ENCODE measurements around the gene PDE6A. TPM values are rescaled to one million over a fixed set of nuclear protein-coding genes. Genes with fewer than 3 reads are reported as not detected.

The PDE6A gene
- total and polyA plus RNA-seq, 9 of the 15 experiments (the other 6 are each of a cell fraction or from before 2014, with no cell fraction given), result 0.01 to 0.04 (median 0.01) TPM; not detected in 6

GRCh38 chr5:149849966-149850910 lies 94.4 kb downstream of the PDE6A start:
- CTCF ChIA-PET (ENCODE audit: low intra/inter-chr PET ratio), result no interaction called here

More at GRCh38 chr5:149849966-149850910, 94.4 kb downstream of the PDE6A start:
- DNase-seq (ENCODE audit: extremely low read depth in 1 of 4, low spot score in 3 of 4), result no peak
- no peak overlapping the region for H3K27ac ChIP-seq (ENCODE audit: extremely low read depth, low read depth, low read length)
- FAIRE-seq, result no peak
- WGBS (ENCODE audit: insufficient coverage, low coverage, missing lambda C conversion rate), result 86% methylated on average over 20 of the region's 20 CpGs
- intact Hi-C loops (cut with micrococcal nuclease) (loop anchor here (5.0 kb wide), 2 partner anchors 112 to 142 kb away; partner anchors contain the start of gene SLC26A2), in situ Hi-C loops (cut with MboI) (loop anchor here (10.0 kb wide), 1 partner anchor 115 kb away; the partner anchor contains the start of gene SLC26A2)
- BruUV-seq (replicated peaks), result no TSS peak
- no peak for ATAC-seq
- no peaks in the 10 kb centered on the region for H3K79me2 ChIP-seq (ENCODE audit: control insufficient read depth, insufficient read depth, low read length)
- no peaks in the 10 kb centered on the region for H3K27me3 ChIP-seq (ENCODE audit: control insufficient read depth in 2 of 2, insufficient read depth in 2 of 2, low read length in 2 of 2)
- no peak overlapping the region for H3K4me3 ChIP-seq
- TF ChIP-seq ZNF717 (CRISPR knock-in tag; IDR thresholded peaks at IDR 0.05) (no peak), CTCF (IDR thresholded peaks at IDR 0.05 in 2 of 3, conservative IDR thresholded peaks at IDR 0.05 in 1 of 3; ENCODE audit: insufficient read depth in 2 of 3, low read depth in 1 of 3, low read length in 3 of 3) (peak in 1 of 3 experiments; percentile 23; a peak in 2 of 6 replicates)
- no peak overlapping the region for H3K9ac ChIP-seq (ENCODE audit: insufficient read depth in 1 of 2, low read depth in 2 of 2, low read length in 2 of 2)
- no peak overlapping the region for H3K4me2 ChIP-seq (ENCODE audit: insufficient read depth, low read length)
- POLR2A ChIA-PET, result interaction anchor here (0.5 to 1.6 kb wide), 7 partner anchors 10 to 218 kb away, joined by 3 read pairs; no protein-coding TSS in a partner anchor
- H3K4me1 ChIP-seq (replicated peaks in 1 of 2; ENCODE audit: control insufficient read depth in 2 of 2, insufficient read depth in 2 of 2, low read length in 2 of 2), result no peaks in the 10 kb centered on the region
- H3K36me3 ChIP-seq (ENCODE audit: control insufficient read depth, insufficient read depth, low read length), result peaks cover 66% of the 10 kb centered on the region
- no peaks in the 10 kb centered on the region for H3K9me3 ChIP-seq (replicated peaks; ENCODE audit: control insufficient read depth, insufficient read depth, low read depth, low read length)
- no peak overlapping the region for H2AFZ ChIP-seq (ENCODE audit: low read depth, low read length)
- no peaks in the 10 kb centered on the region for H3K9me1 ChIP-seq (ENCODE audit: control insufficient read depth, insufficient read depth, low read length)
- H4K20me1 ChIP-seq (replicated peaks; ENCODE audit: control insufficient read depth, insufficient read depth, low read length), result no peaks in the 10 kb centered on the region; the same call in 1 of the 2 replicates
